Large intestine (tissue), 3 donors: ENCODE data around the gene MICOS13. TPM values are rescaled to one million over a fixed set of nuclear protein-coding genes. Genes with fewer than 3 reads are reported as not detected.
"Not testable (repeated sequence)": the region's sequence is repeated elsewhere in the genome, so short reads cannot be mapped to it uniquely, and the experiment has no call there.

ENCODE experiments used
- DNase-seq, 2 donors: peaks; one replicate each; pipeline versions ENCODE4 v3.0.0 to v3.0.0-alpha.2; 2013
- H3K27ac ChIP-seq: one replicate; pipeline ENCODE4 v1.5.1; 2013; ENCODE audit warnings: low read length
- H3K27me3 ChIP-seq: 2 replicates; pipeline ENCODE4 v1.6.1; 2013; ENCODE audit warnings: low read length; ENCODE audit not compliant: control insufficient read depth, insufficient read depth
- H3K36me3 ChIP-seq: 2 replicates; pipeline ENCODE4 v1.6.1; 2013; ENCODE audit warnings: low read length; ENCODE audit not compliant: control insufficient read depth, insufficient read depth
- H3K4me1 ChIP-seq: one replicate; pipeline ENCODE4 v1.6.1; 2013; ENCODE audit warnings: low read length; ENCODE audit not compliant: control insufficient read depth, insufficient read depth
- H3K4me3 ChIP-seq: one replicate; pipeline ENCODE4 v1.5.1; 2013; ENCODE audit warnings: low read length
- H3K9me3 ChIP-seq: one replicate; pipeline ENCODE4 v1.6.1; 2013; ENCODE audit warnings: mild to moderate bottlenecking, low read depth, low read length, moderate library complexity; ENCODE audit not compliant: control insufficient read depth
- WGBS: methylation state at CpG from one replicate; pipeline ENCODE4 v1.1.5; 2013; ENCODE audit warnings: low lambda C conversion rate; ENCODE audit not compliant: insufficient coverage; 5-methylcytosine and 5-hydroxymethylcytosine counted together
- polyA plus RNA-seq: library from polyadenylated mRNA; unstranded; fragments of 120-200 nt; gene quantifications from one replicate; pipeline ENCODE4 v1.2.1, GENCODE V29; 2013

Gene MICOS13
- polyA plus RNA-seq, 1 donor = 48.0 TPM

- Histone ChIP-seq H3K4me3 (no peak overlapping the region), H3K36me3 (peaks cover 67% of the 10 kb centered on the region), H3K9me3 (no peaks in the 10 kb centered on the region), H3K27ac (no peak overlapping the region), H3K27me3 (no peaks in the 10 kb centered on the region), H3K4me1 (peaks cover 6% of the 10 kb centered on the region)
- DNase-seq = no peak
- WGBS = no CpG with 5 or more reads among the region's 39 CpGs
These were observed 13.2 kb upstream of the MICOS13 start for GRCh38 chr19:5693195-5694166.

GRCh38 chr19:5692723-5693194, 12.4 kb upstream of the MICOS13 start:
- H3K9me3 ChIP-seq = peaks cover 3% of the 10 kb centered on the region
- no peak overlapping the region for H3K27ac ChIP-seq
- peaks cover 6% of the 10 kb centered on the region for H3K4me1 ChIP-seq
- no peak overlapping the region for H3K4me3 ChIP-seq
- no peaks in the 10 kb centered on the region for H3K27me3 ChIP-seq
- DNase-seq = no peak
- no CpG with 5 or more reads among the region's 7 CpGs for WGBS
- H3K36me3 ChIP-seq = peaks cover 61% of the 10 kb centered on the region

DNA sequence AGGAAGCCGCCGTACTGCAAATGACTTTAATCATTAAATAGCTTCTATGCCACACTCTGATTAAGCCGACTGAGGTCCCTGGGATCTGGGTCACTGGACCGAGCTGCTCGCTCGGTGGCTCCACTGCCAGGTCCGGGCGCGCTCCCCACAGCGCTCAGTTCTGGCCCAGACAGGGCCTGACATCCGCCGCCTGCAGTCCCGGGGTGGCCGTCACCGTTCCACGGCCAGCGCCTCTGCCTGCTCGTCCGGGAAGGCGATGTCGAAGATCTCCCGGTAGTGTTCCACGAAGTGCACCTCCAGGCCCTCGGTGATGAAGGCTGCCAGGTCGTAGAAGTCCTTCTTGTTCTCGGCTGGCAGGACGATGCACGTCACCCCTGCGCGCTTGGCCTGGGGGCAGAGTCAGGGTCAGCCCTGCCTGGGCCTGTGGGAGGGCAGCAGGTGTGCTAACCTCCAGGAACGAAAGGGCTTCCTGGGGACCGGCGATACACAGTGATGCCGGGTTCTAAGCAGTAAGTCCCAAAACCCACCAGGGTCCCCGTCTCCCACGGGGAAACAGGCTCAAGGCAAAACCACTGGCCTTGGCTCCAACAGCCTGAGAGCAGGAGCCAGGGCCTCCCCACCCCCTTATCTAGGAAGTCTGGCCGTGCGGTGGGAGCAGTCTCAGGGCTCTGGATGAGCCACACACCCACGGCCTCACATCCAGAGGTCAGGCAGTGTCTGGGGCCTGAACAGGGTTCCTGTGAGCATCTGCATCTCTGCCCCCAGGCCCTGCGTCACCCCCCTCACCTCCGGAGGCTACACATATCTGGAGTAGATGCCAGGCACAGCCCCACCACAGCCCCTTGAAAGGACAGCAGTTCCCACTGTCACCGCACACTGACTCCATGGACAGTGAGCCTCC, 11.8 kb upstream of the MICOS13 start:
- peak overlapping the region; percentile 97 for H3K4me3 ChIP-seq
- no CpG with 5 or more reads among the region's 42 CpGs for WGBS
- H3K4me1 ChIP-seq = peaks cover 9% of the 10 kb centered on the region
- no peaks in the 10 kb centered on the region for H3K27me3 ChIP-seq
- peaks cover 8% of the 10 kb centered on the region for H3K9me3 ChIP-seq
- H3K27ac ChIP-seq = peak overlapping the region; percentile 87
- DNase-seq = no peak
- H3K36me3 ChIP-seq = peaks cover 56% of the 10 kb centered on the region

GRCh38 chr19:5690955-5691821, 10.9 kb upstream of the MICOS13 start:
- H3K27ac ChIP-seq = peak overlapping the region; percentile 87
- H3K36me3 ChIP-seq = peaks cover 48% of the 10 kb centered on the region
- H3K4me1 ChIP-seq = peaks cover 13% of the 10 kb centered on the region
- H3K9me3 ChIP-seq = peaks cover 9% of the 10 kb centered on the region
- WGBS = no CpG with 5 or more reads among the region's 54 CpGs
- H3K27me3 ChIP-seq = no peaks in the 10 kb centered on the region
- DNase-seq = peak; percentile 53 to 72
- peak overlapping the region; percentile 97 for H3K4me3 ChIP-seq

- Histone ChIP-seq H3K36me3 (peaks cover 39% of the 10 kb centered on the region), H3K27me3 (no peaks in the 10 kb centered on the region), H3K27ac (peak within 1 kb of the TSS; percentile 87), H3K4me3 (peak within 1 kb of the TSS; percentile 97), H3K9me3 (peaks cover 9% of the 10 kb centered on the region), H3K4me1 (peaks cover 14% of the 10 kb centered on the region)
- peak; percentile 97 to 99 for DNase-seq
- no CpG with 5 or more reads among the region's 73 CpGs for WGBS
These were observed 10.0 kb upstream of the MICOS13 start, which contains the start of gene RPL36 for GRCh38 chr19:5690125-5690954. Gene RPL36 (plus strand): TSS chr19:5690295. CDS start chr19:5690508, 213 bp downstream.

DNA sequence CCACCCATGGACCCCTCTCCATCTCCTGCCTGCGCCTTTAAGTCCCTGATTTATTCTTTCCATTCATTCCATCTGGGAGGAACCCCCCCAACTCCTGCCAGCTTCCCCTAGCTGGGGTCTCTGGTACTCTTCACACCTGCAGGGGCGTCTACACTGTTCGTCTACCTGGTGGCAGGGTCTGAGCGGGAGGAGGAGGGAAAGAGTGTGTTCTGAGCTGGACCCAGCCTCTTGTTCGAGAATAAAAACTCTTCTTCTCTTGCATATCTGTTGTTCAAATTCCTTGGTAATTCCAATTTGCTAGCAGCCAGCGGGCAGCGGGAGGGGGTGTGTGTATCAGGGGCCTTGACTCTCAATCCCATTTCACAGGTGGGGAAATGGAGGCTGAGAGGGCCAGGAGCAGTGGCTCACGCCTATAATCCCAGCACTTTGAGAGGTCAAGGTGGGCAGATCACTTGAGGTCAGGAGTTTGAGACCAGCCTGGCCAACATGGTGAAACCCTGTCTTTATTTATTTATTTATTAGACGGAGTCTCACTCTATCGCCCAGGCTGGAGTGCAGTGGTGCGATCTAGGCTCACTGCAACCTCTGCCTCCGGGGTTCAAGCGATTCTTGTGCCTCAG, 8.1 kb upstream of the MICOS13 start:
- Histone ChIP-seq H3K36me3 (peaks cover 19% of the 10 kb centered on the region), H3K4me1 (peaks cover 14% of the 10 kb centered on the region)
- H3K4me3 ChIP-seq, H3K9me3 ChIP-seq, H3K27ac ChIP-seq, H3K27me3 ChIP-seq, DNase-seq: not testable (repeated sequence)
- 100% methylated on average over 2 of the region's 13 CpGs for WGBS

- Histone ChIP-seq H3K27me3 (no peaks in the 10 kb centered on the region), H3K27ac (peak overlapping the region; percentile 77), H3K36me3 (peaks cover 11% of the 10 kb centered on the region), H3K4me1 (peaks cover 14% of the 10 kb centered on the region), H3K9me3 (peaks cover 9% of the 10 kb centered on the region), H3K4me3 (peak overlapping the region; percentile 35)
- DNase-seq = no peak
- WGBS = 90% methylated on average over 2 of the region's 76 CpGs
These were observed 7.3 kb upstream of the MICOS13 start for GRCh38 chr19:5687360-5688198.

GRCh38 chr19:5686647-5687359, 6.5 kb upstream of the MICOS13 start:
- Histone ChIP-seq H3K27ac (peak overlapping the region; percentile 77), H3K9me3 (peaks cover 9% of the 10 kb centered on the region), H3K4me1 (peaks cover 8% of the 10 kb centered on the region), H3K27me3 (no peaks in the 10 kb centered on the region), H3K36me3 (peaks cover 4% of the 10 kb centered on the region), H3K4me3 (peak overlapping the region; percentile 35)
- no CpG with 5 or more reads among the region's 59 CpGs for WGBS
- peak; percentile 94 to 95 for DNase-seq
